ENCODE data around the gene AFAP1L1.

Gene AFAP1L1

GRCh38 chr5:149348518-149348917 lies 76.9 kb downstream of the AFAP1L1 start:
- H3K4me1 Mint-ChIP-seq (ENCODE audit: low read depth), result peaks cover 69% of the 10 kb centered on the region
- no peaks in the 10 kb centered on the region for H3K9me3 Mint-ChIP-seq
- peaks cover 76% of the 10 kb centered on the region for H3K36me3 Mint-ChIP-seq (ENCODE audit: low read depth)
- no peak for DNase-seq (ENCODE audit: low spot score)
- peak overlapping the region; percentile 84 for H3K4me3 Mint-ChIP-seq
- no peaks in the 10 kb centered on the region for H3K27me3 Mint-ChIP-seq (ENCODE audit: low read depth)
- H3K27ac Mint-ChIP-seq, result peak overlapping the region; percentile 85

- Mint-ChIP-seq H3K9me3 (no peaks in the 10 kb centered on the region), H3K36me3 (ENCODE audit: low read depth) (peaks cover 83% of the 10 kb centered on the region), H3K27me3 (ENCODE audit: low read depth) (no peaks in the 10 kb centered on the region), H3K4me3 (peak overlapping the region; percentile 84), H3K4me1 (ENCODE audit: low read depth) (peaks cover 68% of the 10 kb centered on the region), H3K27ac (peak overlapping the region; percentile 85)
- no peak for DNase-seq (ENCODE audit: low spot score)
Measured at GRCh38 chr5:149349382-149349781, 77.7 kb downstream of the AFAP1L1 start.

- peaks cover 88% of the 10 kb centered on the region for H3K36me3 Mint-ChIP-seq (ENCODE audit: low read depth)
- peaks cover 75% of the 10 kb centered on the region for H3K4me1 Mint-ChIP-seq (ENCODE audit: low read depth)
- H3K4me3 Mint-ChIP-seq, result peak overlapping the region; percentile 28
- H3K27me3 Mint-ChIP-seq (ENCODE audit: low read depth), result no peaks in the 10 kb centered on the region
- no peak for DNase-seq (ENCODE audit: low spot score)
- no peaks in the 10 kb centered on the region for H3K9me3 Mint-ChIP-seq
- peak overlapping the region; percentile 3 for H3K27ac Mint-ChIP-seq
Measured at GRCh38 chr5:149352169-149352568, 80.5 kb downstream of the AFAP1L1 start.

- DNase-seq (ENCODE audit: low spot score), result no peak
- Mint-ChIP-seq H3K27ac (peak overlapping the region; percentile 38), H3K36me3 (ENCODE audit: low read depth) (peaks cover 73% of the 10 kb centered on the region), H3K4me1 (ENCODE audit: low read depth) (peaks cover 67% of the 10 kb centered on the region), H3K4me3 (peak overlapping the region; percentile 52), H3K27me3 (ENCODE audit: low read depth) (no peaks in the 10 kb centered on the region), H3K9me3 (no peaks in the 10 kb centered on the region)
Measured at GRCh38 chr5:149353911-149354310, 82.3 kb downstream of the AFAP1L1 start.

GRCh38 chr5:149355688-149356087 lies 84.0 kb downstream of the AFAP1L1 start:
- DNase-seq (ENCODE audit: low spot score), result peak; percentile 28
- peaks cover 69% of the 10 kb centered on the region for H3K4me1 Mint-ChIP-seq (ENCODE audit: low read depth)
- H3K27ac Mint-ChIP-seq, result peak overlapping the region; percentile 29
- peaks cover 63% of the 10 kb centered on the region for H3K36me3 Mint-ChIP-seq (ENCODE audit: low read depth)
- H3K27me3 Mint-ChIP-seq (ENCODE audit: low read depth), result no peaks in the 10 kb centered on the region
- H3K9me3 Mint-ChIP-seq, result no peaks in the 10 kb centered on the region
- peak overlapping the region; percentile 23 for H3K4me3 Mint-ChIP-seq

GRCh38 chr5:149356391-149356790 lies 84.7 kb downstream of the AFAP1L1 start:
- no peaks in the 10 kb centered on the region for H3K9me3 Mint-ChIP-seq
- peaks cover 59% of the 10 kb centered on the region for H3K36me3 Mint-ChIP-seq (ENCODE audit: low read depth)
- H3K4me1 Mint-ChIP-seq (ENCODE audit: low read depth), result peaks cover 68% of the 10 kb centered on the region
- H3K27ac Mint-ChIP-seq, result peak overlapping the region; percentile 47
- peak; percentile 27 for DNase-seq (ENCODE audit: low spot score)
- H3K4me3 Mint-ChIP-seq, result no peak overlapping the region
- no peaks in the 10 kb centered on the region for H3K27me3 Mint-ChIP-seq (ENCODE audit: low read depth)

- Mint-ChIP-seq H3K4me3 (peak within 1 kb of the TSS; percentile 97), H3K9me3 (no peaks in the 10 kb centered on the region), H3K36me3 (ENCODE audit: low read depth) (peaks cover 46% of the 10 kb centered on the region), H3K4me1 (ENCODE audit: low read depth) (peaks cover 56% of the 10 kb centered on the region), H3K27me3 (ENCODE audit: low read depth) (no peaks in the 10 kb centered on the region), H3K27ac (peak within 1 kb of the TSS; percentile 82)
- DNase-seq (ENCODE audit: low spot score), result peak; percentile 97
Measured at GRCh38 chr5:149357370-149358293, 86.0 kb downstream of the AFAP1L1 start, which contains the start of gene PCYOX1L. Gene PCYOX1L (plus strand): TSS chr5:149358046. CDS start chr5:149358069, 23 bp downstream.

- Mint-ChIP-seq H3K36me3 (ENCODE audit: low read depth) (peaks cover 41% of the 10 kb centered on the region), H3K27me3 (ENCODE audit: low read depth) (no peaks in the 10 kb centered on the region), H3K27ac (peak overlapping the region; percentile 82), H3K4me3 (peak overlapping the region; percentile 97), H3K9me3 (no peaks in the 10 kb centered on the region), H3K4me1 (ENCODE audit: low read depth) (peaks cover 53% of the 10 kb centered on the region)
- no peak for DNase-seq (ENCODE audit: low spot score)
Measured at GRCh38 chr5:149358294-149358651, 86.6 kb downstream of the AFAP1L1 start.

GRCh38 chr5:149358868-149359495 lies 87.3 kb downstream of the AFAP1L1 start:
- no peak for DNase-seq (ENCODE audit: low spot score)
- Mint-ChIP-seq H3K4me3 (peak overlapping the region; percentile 97), H3K36me3 (ENCODE audit: low read depth) (peaks cover 36% of the 10 kb centered on the region), H3K4me1 (ENCODE audit: low read depth) (peaks cover 49% of the 10 kb centered on the region), H3K27ac (peak overlapping the region; percentile 75), H3K9me3 (no peaks in the 10 kb centered on the region), H3K27me3 (ENCODE audit: low read depth) (no peaks in the 10 kb centered on the region)

GRCh38 chr5:149360272-149360671 lies 88.6 kb downstream of the AFAP1L1 start:
- Mint-ChIP-seq H3K4me1 (ENCODE audit: low read depth) (peaks cover 40% of the 10 kb centered on the region), H3K9me3 (no peaks in the 10 kb centered on the region), H3K4me3 (peak overlapping the region; percentile 57), H3K36me3 (ENCODE audit: low read depth) (peaks cover 26% of the 10 kb centered on the region), H3K27me3 (ENCODE audit: low read depth) (no peaks in the 10 kb centered on the region), H3K27ac (peak overlapping the region; percentile 76)
- no peak for DNase-seq (ENCODE audit: low spot score)

- Mint-ChIP-seq H3K27ac (no peak overlapping the region), H3K36me3 (ENCODE audit: low read depth) (peaks cover 18% of the 10 kb centered on the region)
Measured at GRCh38 chr5:149362541-149362940, 90.9 kb downstream of the AFAP1L1 start.

GRCh38 chr5:149363358-149363757 lies 91.7 kb downstream of the AFAP1L1 start:
- H3K4me3 Mint-ChIP-seq, result no peak overlapping the region
- no peak for DNase-seq (ENCODE audit: low spot score)
- H3K36me3 Mint-ChIP-seq (ENCODE audit: low read depth), result peaks cover 22% of the 10 kb centered on the region
- H3K4me1 Mint-ChIP-seq (ENCODE audit: low read depth), result peaks cover 30% of the 10 kb centered on the region
- H3K27ac Mint-ChIP-seq, result no peak overlapping the region
- H3K9me3 Mint-ChIP-seq, result no peaks in the 10 kb centered on the region
- H3K27me3 Mint-ChIP-seq (ENCODE audit: low read depth), result no peaks in the 10 kb centered on the region

More at GRCh38 chr5:149362541-149362940, 90.9 kb downstream of the AFAP1L1 start:
- H3K27me3 Mint-ChIP-seq (ENCODE audit: low read depth), result no peaks in the 10 kb centered on the region
- peaks cover 31% of the 10 kb centered on the region for H3K4me1 Mint-ChIP-seq (ENCODE audit: low read depth)
- DNase-seq (ENCODE audit: low spot score), result no peak
- no peak overlapping the region for H3K4me3 Mint-ChIP-seq
- H3K9me3 Mint-ChIP-seq, result no peaks in the 10 kb centered on the region

- Mint-ChIP-seq H3K4me3 (no peak overlapping the region), H3K36me3 (ENCODE audit: low read depth) (peaks cover 22% of the 10 kb centered on the region), H3K9me3 (no peaks in the 10 kb centered on the region), H3K4me1 (ENCODE audit: low read depth) (peaks cover 24% of the 10 kb centered on the region), H3K27ac (no peak overlapping the region), H3K27me3 (ENCODE audit: low read depth) (no peaks in the 10 kb centered on the region)
- no peak for DNase-seq (ENCODE audit: low spot score)
Measured at GRCh38 chr5:149363936-149364335, 92.3 kb downstream of the AFAP1L1 start.

GRCh38 chr5:149364719-149365118 lies 93.1 kb downstream of the AFAP1L1 start:
- Mint-ChIP-seq H3K27ac (no peak overlapping the region), H3K4me3 (no peak overlapping the region), H3K27me3 (ENCODE audit: low read depth) (no peaks in the 10 kb centered on the region), H3K36me3 (ENCODE audit: low read depth) (peaks cover 20% of the 10 kb centered on the region), H3K4me1 (ENCODE audit: low read depth) (peaks cover 19% of the 10 kb centered on the region), H3K9me3 (no peaks in the 10 kb centered on the region)
- DNase-seq (ENCODE audit: low spot score), result no peak

Data from T-helper 2 cell treated with Interferon-gamma antibody and Interleukin-4, amounts not matched to agents 5 μg/mL and 100 μg/mL, for 36 hours (primary cell).